Left ventricle myocardium superior (tissue), 1 donor: Measurements from ENCODE around the gene C14orf180. TPM values are rescaled to one million over a fixed set of nuclear protein-coding genes. Genes with fewer than 3 reads are reported as not detected.

ENCODE experiments used
- ATAC-seq: fragments of 200-7000 bp; cut with Tn5 transposase; one replicate; pipeline ENCODE4 v1.9.1; 2020; ENCODE audit warnings: mild to moderate bottlenecking, moderate library complexity
- DNase-seq: peaks from one replicate; pipeline ENCODE4 v3.0.0-alpha.2; 2020
- intact Hi-C: fragments of 100-400 bp; cut with micrococcal nuclease; formaldehyde crosslinking; loops from one replicate; pipeline ENCODE4 v1.11.0; 2022
- total RNA-seq: library from RNA; stranded (reverse); fragmentation: NEBNext Ultra II Directional; extraction: Animal tissue kit (Norgen Biotek cat#: 25700); gene quantifications from one replicate; pipeline ENCODE4 v1.2.1, GENCODE V29; 2021
- donor health status: DM: no; HTN: yes; CAD: no; lungs with severe emphysema.

Gene C14orf180
- total RNA-seq, 1 donor from 2014 or later: 53.8 TPM

DNA sequence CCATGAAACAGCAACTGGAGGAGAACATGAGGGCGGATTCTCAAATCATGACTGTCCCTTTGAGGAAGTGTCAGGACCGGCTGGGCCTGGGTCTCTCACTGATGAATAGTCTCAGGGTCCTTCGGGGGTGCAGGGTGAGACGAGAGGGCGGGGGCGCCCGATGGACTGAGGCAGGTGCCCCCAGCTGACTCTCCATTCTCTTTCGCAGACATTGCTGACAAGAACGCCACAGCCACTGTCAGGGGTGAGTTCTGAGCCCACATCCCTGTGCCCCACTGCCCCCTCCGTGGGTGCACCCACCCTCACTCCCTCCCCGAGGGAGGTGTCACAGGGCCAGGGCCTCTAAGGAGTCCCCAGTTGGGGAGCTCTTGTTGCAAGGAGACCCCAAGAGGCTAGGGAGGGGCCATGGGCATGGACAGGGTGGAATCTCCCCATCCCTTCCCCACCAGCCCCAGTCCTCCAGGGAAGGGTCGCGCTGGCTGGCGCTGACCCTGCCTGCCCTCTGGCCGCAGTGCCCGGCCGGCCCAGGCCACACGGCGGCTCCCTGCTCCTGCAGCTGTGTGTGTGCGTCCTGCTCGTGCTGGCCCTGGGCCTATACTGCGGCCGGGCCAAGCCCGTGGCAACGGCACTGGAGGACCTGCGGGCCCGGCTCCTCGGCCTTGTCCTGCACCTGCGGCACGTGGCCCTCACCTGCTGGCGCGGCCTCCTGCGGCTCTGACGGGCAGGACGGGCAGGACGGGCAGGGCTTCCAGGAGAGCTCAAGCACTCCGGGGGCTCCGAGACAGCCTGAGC is 8.7 kb downstream of the C14orf180 start:
- ATAC-seq (no peak), DNase-seq (peak; percentile 23)
- intact Hi-C loops: no loop called here

- no peak for ATAC-seq
- intact Hi-C loops: no loop called here
- peak; percentile 27 for DNase-seq
Observed at GRCh38 chr14:104589338-104590195, 10.0 kb downstream of the C14orf180 start.

DNA sequence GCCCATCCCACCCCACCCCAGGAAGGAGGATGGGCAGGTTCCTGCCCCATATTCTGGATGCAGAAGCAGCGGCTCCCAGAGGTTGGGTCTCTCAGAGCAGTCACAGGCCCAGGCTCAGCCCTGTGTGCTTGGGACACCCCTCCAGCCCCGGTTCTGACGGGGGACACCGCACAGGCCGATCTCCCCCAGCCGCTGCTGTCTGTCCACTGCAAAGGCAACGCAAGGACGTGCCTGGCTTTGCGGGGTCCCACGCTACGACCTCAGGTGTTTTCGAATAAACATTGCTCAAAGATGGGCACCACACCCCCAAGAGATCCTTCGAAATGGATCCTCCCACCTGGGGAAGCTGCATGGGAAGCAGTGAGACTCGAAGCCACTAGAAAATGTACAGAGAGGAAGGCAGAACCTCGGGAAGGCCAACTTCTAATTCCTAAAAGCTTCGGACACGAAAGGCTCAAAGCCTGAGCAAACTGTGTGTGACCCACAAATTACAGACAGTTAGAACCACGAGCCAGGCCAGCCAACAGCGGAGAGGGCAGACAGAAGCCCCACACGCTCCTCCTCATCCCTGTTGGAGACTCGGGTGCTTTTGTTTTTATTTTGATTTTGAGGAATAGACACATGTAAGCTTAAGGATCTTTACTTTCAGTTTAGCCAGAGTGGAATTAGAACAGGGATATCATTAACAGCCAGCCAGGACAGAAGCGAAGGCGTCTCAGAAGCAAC is 10.8 kb downstream of the C14orf180 start:
- DNase-seq (peak; percentile 24), ATAC-seq (no peak)
- intact Hi-C loops: no loop called here

DNA sequence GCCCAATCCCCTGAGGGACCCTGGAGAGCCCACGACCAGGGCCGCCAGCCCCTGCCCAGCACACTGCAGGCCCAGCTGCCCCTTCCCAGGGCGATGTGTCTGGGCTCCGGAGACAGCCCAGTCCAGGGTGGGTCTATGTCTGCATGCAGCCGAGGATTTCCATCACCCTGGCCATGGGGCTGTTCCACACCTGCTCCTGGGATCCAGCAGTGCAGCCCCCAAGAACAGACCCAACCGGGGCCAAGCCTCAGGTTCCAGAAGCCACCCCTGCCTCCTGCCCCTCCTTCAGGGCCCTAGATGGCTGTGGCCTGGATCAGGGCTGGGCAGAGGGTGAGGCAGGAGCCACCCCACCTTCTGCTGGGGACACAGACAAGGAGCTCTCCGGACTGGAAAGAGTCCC is 11.5 kb downstream of the C14orf180 start:
- DNase-seq (peak; percentile 26), ATAC-seq (no peak)
- intact Hi-C loops: no loop called here

DNA sequence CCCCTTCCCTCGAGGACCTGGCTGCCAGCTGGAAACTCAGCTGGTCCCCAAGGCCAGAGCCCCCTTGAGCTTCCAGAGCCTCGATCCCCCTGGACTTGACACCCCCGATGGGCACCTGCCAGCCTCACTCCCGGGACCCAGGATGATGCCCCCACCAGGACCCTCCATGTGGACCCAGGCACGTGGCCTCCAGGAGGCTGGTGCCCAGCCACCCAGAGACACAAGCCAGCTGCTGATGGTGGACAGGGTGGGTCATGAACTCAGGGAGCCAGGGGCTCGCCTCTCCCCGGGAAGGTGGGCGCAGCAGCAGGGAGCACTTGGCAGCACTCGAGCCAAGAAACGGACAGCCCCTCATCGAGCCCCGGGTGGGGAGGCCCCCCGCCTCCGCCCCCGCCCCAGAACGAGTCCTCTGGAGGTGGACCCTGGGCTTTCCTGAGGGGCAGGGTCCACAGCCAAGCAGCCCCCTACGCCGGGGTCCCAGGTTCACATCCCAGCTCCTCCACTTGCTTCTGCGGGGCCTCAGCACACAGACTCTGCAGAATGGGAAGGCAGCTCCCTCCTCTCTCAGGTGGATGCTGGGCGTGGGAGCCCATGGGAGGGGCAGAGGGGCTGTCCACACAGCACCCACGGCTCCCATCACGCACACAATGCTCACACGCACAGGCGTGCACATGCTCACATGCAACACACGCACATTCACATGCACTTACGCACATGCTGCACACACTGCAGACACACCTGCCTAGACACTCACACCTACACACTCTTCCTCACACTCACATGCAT is 12.1 kb downstream of the C14orf180 start:
- ATAC-seq (no peak), DNase-seq (peak; percentile 24)
- intact Hi-C loops: no loop called here

- no peak for ATAC-seq
- DNase-seq: peak; percentile 20
- intact Hi-C loops: no loop called here
Observed at GRCh38 chr14:104592292-104592672, 12.7 kb downstream of the C14orf180 start.

DNA sequence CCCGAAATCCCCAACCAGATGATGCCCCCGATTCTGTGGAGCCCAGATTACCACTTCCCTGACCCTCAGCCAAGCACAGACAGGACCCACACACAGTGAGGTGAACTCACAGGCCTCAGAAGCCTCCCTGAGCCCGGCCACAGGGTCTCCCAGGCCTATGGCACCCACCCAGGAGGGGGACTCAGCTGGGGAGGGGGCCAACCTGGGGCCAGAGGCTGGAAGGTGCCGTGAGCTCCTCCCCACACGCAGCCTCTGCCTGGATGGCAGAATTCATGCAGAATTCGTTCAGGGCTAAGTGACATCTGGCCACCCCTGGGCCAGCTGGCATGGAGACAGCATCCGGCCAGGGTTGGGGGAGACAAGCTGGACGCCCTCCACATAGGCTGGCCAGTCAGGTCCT is 13.2 kb downstream of the C14orf180 start:
- intact Hi-C loops: no loop called here
- no peak for ATAC-seq
- no peak for DNase-seq

GRCh38 chr14:104593241-104593701 is 13.7 kb downstream of the C14orf180 start:
- DNase-seq (peak; percentile 45), ATAC-seq (peak; percentile 25)
- intact Hi-C loops: no loop called here

- intact Hi-C loops: no loop called here
- no peak for ATAC-seq
- DNase-seq: peak; percentile 33
Observed at GRCh38 chr14:104593710-104594136, 14.2 kb downstream of the C14orf180 start.

DNA sequence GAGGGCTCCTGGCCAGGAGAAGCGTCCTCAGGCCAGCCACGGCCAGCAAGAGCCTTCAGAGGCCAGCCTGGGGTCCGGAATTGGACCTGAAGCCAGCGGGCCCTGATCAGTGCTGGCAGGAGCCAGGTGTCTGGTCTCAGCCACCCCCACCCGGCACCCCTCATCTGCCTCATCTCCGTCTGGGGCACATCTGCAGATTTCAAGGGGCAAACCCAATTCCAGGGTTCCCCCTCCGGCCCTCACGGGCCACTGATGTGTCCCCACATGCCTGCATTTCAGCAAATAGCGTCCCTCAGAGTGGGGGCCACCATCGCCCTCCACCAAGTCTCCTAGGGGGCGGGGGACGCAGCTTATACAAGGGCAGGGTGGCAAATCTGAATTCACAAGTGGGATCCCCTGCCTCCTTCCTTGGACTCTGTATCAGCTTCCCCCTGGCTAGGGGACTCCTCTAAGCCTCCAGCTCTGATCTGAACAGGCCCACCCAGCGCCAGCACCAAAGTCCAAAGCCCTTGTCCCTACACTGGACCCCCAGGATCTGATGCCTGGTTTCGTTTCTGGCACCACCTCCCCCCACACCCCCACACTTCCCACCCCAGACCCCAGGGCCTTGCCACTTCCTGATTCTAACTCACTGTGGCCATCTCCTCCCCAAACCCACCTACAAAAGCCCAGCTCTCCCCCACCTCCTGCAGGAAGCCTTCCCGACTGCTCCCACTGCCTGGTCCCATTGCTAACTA is 14.9 kb downstream of the C14orf180 start:
- intact Hi-C loops: no loop called here
- ATAC-seq (no peak), DNase-seq (peak; percentile 23)

DNA sequence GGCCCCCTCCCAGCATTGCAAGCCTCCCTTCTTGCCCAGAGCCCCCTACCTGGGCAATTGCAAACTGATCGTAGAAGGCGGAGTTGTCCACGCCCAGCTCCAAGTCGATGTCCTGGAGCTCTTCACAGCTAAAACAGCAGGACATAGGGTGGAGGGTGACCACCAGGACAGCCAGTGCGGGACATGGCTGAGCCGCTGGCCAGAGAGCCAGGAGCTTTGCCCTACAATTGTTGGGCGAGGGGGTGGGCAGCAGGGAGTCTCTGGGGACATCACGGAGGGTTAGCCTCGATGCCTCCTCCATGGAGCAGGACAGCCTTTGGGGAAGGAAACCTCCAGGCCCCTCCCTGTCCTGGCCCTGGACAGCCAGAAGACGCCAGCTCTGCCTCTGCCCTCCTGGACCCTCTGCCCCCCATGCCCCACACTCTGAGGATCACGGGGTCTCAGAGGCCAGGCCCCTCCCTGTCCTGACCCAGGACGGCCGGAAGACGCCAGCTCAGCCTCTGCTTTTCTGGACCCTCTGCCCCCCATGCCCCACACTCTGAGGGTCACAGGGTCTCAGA is 15.6 kb downstream of the C14orf180 start:
- ATAC-seq: no peak
- DNase-seq: no peak
- intact Hi-C loops: no loop called here

- DNase-seq (no peak), ATAC-seq (no peak)
- intact Hi-C loops: no loop called here
Observed at GRCh38 chr14:104595911-104596450, 16.4 kb downstream of the C14orf180 start.

- DNase-seq (no peak), ATAC-seq (no peak)
Observed at GRCh38 chr14:104596451-104596918, 16.9 kb downstream of the C14orf180 start.

GRCh38 chr14:104596927-104597351 is 17.4 kb downstream of the C14orf180 start:
- DNase-seq: no peak
- intact Hi-C loops: no loop called here

More at GRCh38 chr14:104596451-104596918, 16.9 kb downstream of the C14orf180 start:
- intact Hi-C loops: no loop called here

GRCh38 chr14:104597576-104597975 is 18.0 kb downstream of the C14orf180 start:
- ATAC-seq (no peak), DNase-seq (no peak)
- intact Hi-C loops: no loop called here

More at GRCh38 chr14:104596927-104597351, 17.4 kb downstream of the C14orf180 start:
- no peak for ATAC-seq

GRCh38 chr14:104598039-104598909 is 18.7 kb downstream of the C14orf180 start:
- intact Hi-C loops: no loop called here
- ATAC-seq (no peak), DNase-seq (no peak)
